Fibroblast of mammary gland (primary cell): ENCODE measurements around the gene KIAA1671.

ENCODE experiments used
- DNase-seq: peaks from one replicate; pipeline ENCODE4 v3.0.0-alpha.2; 2010; ENCODE audit warnings: low read depth
- H3K4me3 ChIP-seq: 2 replicates; pipeline ENCODE4 v1.5.1; 2011; ENCODE audit warnings: low read depth, mild to moderate bottlenecking, low read length, moderate library complexity; ENCODE audit not compliant: control insufficient read depth
- TF ChIP-seq, protein P1 (sequence below): conservative IDR thresholded peaks from 2 replicates; pipeline ENCODE4 v1.5.1; 2011; ENCODE audit warnings: low read depth, low read length, inconsistent platforms; ENCODE audit not compliant: control insufficient read depth, insufficient read depth

Gene KIAA1671

DNA sequence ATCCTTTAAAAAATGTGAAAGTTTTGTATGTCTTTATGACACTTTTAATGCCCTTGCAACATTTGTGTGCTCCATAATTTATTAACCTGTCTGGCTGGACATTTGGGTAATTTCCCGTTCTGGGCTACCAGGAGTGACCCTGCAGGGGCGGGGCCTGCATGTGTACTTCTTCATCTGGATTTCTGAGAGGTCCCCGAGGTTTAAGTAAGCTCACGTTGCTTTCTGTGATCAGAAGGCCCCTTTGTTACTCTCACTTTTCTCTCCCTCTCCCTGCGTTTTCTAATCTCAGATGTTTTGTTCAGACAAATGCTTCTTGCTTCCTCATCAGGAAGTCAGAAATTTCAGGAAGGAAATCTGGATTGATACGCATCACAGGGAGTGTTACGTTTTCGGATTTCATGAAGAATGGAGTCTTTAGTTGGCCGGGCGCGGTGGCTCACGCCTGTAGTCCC lies 168.3 kb downstream of the KIAA1671 start:
- TF ChIP-seq, protein P1, sequence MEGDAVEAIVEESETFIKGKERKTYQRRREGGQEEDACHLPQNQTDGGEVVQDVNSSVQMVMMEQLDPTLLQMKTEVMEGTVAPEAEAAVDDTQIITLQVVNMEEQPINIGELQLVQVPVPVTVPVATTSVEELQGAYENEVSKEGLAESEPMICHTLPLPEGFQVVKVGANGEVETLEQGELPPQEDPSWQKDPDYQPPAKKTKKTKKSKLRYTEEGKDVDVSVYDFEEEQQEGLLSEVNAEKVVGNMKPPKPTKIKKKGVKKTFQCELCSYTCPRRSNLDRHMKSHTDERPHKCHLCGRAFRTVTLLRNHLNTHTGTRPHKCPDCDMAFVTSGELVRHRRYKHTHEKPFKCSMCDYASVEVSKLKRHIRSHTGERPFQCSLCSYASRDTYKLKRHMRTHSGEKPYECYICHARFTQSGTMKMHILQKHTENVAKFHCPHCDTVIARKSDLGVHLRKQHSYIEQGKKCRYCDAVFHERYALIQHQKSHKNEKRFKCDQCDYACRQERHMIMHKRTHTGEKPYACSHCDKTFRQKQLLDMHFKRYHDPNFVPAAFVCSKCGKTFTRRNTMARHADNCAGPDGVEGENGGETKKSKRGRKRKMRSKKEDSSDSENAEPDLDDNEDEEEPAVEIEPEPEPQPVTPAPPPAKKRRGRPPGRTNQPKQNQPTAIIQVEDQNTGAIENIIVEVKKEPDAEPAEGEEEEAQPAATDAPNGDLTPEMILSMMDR, result no peak
- DNase-seq, result no peak

DNA sequence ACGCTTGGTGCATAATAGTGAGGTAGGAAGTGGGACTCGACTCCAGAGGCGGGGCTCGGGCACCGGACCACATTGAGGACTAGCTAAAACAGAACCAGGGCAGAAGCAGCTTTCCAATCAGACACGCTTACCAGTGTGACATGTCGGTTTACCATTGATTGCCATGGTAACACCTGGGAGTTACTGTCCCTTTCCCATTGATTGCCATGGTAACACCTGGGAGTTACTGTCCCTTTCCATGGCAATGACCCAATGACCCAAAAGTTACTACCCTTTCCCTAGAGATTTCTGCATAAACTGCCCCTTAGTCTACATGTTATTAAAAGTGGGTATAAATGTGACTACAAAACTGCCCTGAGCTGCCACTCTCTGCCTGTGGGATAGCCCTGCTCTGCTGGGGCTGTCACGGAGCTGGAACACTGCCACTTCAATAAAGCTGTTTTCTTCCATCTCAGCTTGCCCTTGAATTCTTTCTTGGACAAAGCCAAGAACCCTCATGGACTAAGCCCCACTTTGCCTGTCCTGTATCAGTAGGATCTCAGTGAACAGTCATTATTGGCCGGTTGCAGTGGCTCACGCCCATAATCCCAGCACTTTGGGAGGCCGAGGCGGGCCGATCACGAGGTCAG lies 169.7 kb downstream of the KIAA1671 start:
- H3K4me3 ChIP-seq, result no peak overlapping the region
- TF ChIP-seq, protein P1, result no peak
- DNase-seq, result no peak

More for the DNA sequence above, 168.3 kb downstream of the KIAA1671 start:
- H3K4me3 ChIP-seq, result no peak overlapping the region

DNA sequence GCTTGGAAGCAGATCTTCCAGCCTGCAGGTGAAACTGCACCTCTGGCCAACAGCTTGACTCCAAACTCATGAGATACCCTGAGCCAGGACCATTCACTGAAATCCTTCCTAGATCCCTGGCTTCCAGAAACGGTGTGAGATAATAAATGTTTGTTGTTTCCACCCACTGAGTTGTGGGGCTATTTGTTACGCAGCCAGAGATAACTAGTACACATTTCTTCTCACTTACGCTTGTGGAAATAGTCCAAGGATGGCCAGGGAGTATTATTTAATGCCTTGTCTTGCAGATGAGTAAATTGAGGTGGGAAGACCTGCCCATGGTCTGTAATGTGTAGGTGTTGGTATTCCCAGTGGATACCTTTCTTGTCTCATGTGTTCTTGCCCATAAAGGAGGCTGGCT lies 171.2 kb downstream of the KIAA1671 start:
- no peak for DNase-seq
- TF ChIP-seq, protein P1, result no peak
- no peak overlapping the region for H3K4me3 ChIP-seq

DNA sequence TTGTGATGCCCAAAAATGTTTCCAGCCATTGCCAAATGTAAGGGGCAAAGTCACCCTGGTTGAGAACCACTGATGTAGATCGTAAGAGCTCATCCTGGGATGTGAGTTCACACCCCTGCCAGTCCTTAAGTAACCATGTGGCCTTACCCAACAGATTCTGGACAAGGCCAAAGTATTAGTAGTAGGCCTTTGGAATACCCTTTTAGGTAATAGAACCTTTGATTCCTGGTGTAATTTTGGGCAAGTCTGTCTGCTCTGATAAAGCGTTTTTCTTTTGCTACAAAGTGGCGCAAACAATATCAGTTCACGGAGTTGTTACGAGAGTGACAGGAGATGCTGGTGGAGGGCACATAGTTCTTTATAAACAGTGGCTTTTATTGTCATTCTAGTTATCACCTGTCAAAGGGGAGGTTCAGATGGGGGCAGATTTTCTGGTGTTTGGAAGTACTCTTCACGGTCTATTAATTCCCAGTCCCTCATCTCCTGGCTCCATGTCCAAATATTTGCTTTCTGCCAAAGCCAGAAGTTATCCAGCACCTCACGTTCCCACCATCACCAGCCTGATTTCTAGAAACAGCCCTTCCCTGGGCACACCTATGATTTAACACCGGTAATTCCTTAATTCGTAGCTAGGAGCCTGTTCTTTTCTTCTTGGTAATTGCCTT lies 173.3 kb downstream of the KIAA1671 start:
- no peak for DNase-seq
- TF ChIP-seq, protein P1, result no peak
- H3K4me3 ChIP-seq, result no peak overlapping the region

DNA sequence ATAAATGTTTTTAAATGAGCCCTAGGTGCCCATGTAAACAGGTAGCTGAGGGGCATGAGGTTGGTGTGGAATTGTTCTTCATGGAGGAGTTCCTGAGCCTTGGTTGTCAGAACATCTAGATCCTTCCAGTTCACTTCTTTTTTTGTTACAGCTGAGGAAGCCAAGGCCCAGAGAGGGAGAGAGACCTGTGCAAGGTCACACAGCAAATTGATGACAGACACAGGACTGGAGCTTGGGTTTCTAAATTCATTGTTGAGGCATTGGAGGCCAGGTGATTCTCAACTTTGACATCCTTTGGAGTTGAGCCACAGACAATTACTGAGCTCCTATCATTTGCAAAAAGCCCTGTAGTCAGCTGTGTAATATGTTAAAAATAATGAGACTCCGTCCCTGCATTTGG lies 174.0 kb downstream of the KIAA1671 start:
- H3K4me3 ChIP-seq, result no peak overlapping the region
- TF ChIP-seq, protein P1, result no peak
- DNase-seq, result no peak

DNA sequence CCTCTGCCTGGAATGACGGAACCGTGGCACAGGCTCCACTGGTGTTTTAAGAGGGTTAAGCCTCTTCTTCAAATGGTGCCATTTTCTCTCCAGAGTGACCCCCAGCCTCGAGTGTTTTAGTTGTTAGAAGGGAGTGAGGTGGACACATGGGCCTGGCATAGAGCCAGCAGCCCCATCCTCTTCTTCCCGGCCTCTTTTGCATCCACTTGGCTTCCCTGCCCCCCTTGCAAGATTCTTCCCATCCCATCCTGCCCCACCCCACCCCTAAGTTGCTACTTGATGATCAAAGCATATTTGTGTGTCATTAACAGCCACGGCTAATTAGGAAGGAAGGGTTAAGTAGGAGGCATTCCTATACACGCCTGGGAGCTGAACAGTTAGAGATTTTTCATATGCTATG lies 174.8 kb downstream of the KIAA1671 start:
- no peak for DNase-seq
- TF ChIP-seq, protein P1, result no peak

More for the DNA sequence above, 174.8 kb downstream of the KIAA1671 start:
- H3K4me3 ChIP-seq, result no peak overlapping the region
